WTC11 (cell line): ENCODE results near the gene ZMIZ1. TPM values are rescaled to one million over a fixed set of nuclear protein-coding genes. Genes with fewer than 3 reads are reported as not detected.

ENCODE experiments used
- ATAC-seq: fragments of 200-7000 bp; cut with Tn5 transposase; 2 replicates; pipeline ENCODE4 v1.10.0; 2021; ENCODE audit warnings: mild to moderate bottlenecking, moderate library complexity
- CTCF ChIA-PET: fragments of 300-600 bp; sonication (Branson Sonifier 250); formaldehyde crosslinking; loops from one replicate; lab custom pipeline; 2021; ENCODE audit warnings: antibody characterized with exemption; lab: Charles Lee
- POLR2A ChIA-PET: fragments of 350-600 bp; sonication (Branson Sonifier 250); formaldehyde crosslinking; loops from one replicate; lab custom pipeline; 2021; ENCODE audit warnings: antibody characterized with exemption; lab: Charles Lee
- DNase-seq: peaks from one replicate; pipeline ENCODE4 v3.0.0; 2021; ENCODE audit warnings: low spot score
- H3K27ac Mint-ChIP-seq: 2 replicates; pipeline ENCODE4 v1.8.0; 2021; ENCODE audit warnings: mixed read lengths
- H3K27me3 Mint-ChIP-seq: 2 replicates; pipeline ENCODE4 v1.8.0; 2021; ENCODE audit warnings: low read depth, mild to moderate bottlenecking, moderate library complexity, mixed read lengths
- H3K36me3 Mint-ChIP-seq: 2 replicates; pipeline ENCODE4 v1.8.0; 2021; ENCODE audit warnings: mixed read lengths
- H3K4me1 Mint-ChIP-seq: 2 replicates; pipeline ENCODE4 v1.8.0; 2022; ENCODE audit warnings: mixed read lengths
- H3K4me3 Mint-ChIP-seq: 2 replicates; pipeline ENCODE4 v1.8.0; 2021; ENCODE audit warnings: mild to moderate bottlenecking, moderate library complexity, mixed read lengths
- H3K9me3 Mint-ChIP-seq: 2 replicates; pipeline ENCODE4 v1.8.0; 2021; ENCODE audit warnings: mixed read lengths
- ATF1 ChIP-seq: sonication (generic); formaldehyde crosslinking; IDR thresholded peaks from 2 replicates; pipeline ENCODE4 v1.8.1; 2023; ENCODE audit warnings: mild to moderate bottlenecking, moderate library complexity, missing genetic modification reagents
- CBFB ChIP-seq: sonication (generic); formaldehyde crosslinking; IDR thresholded peaks from 2 replicates; pipeline ENCODE4 v1.8.1; 2022; ENCODE audit warnings: mild to moderate bottlenecking, low read depth, missing genetic modification reagents
- ETV6 ChIP-seq: sonication (generic); formaldehyde crosslinking; IDR thresholded peaks from 2 replicates; pipeline ENCODE4 v1.8.1; 2022; ENCODE audit warnings: mild to moderate bottlenecking, missing genetic modification reagents
- FOXK1 ChIP-seq: sonication (generic); formaldehyde crosslinking; IDR thresholded peaks from 2 replicates; pipeline ENCODE4 v1.8.0; 2022; ENCODE audit warnings: mild to moderate bottlenecking, moderate library complexity, missing genetic modification reagents
- FOXP1 ChIP-seq: sonication (generic); formaldehyde crosslinking; IDR thresholded peaks from 2 replicates; pipeline ENCODE4 v1.8.0; 2022; ENCODE audit warnings: missing genetic modification reagents, mild to moderate bottlenecking, moderate library complexity, borderline replicate concordance
- HMGA2 ChIP-seq: fragments of 250-450 bp; sonication (Bioruptor Pico); IDR thresholded peaks from 2 replicates; pipeline ENCODE4 v1.4.0; 2021; ENCODE audit warnings: mild to moderate bottlenecking, moderate library complexity
- IRF1 ChIP-seq: sonication (generic); formaldehyde crosslinking; IDR thresholded peaks from 2 replicates; pipeline ENCODE4 v1.8.0; 2023; ENCODE audit warnings: missing genetic modification reagents
- MYBL2 ChIP-seq: sonication (generic); formaldehyde crosslinking; IDR thresholded peaks from 2 replicates; pipeline ENCODE4 v1.8.1; 2023; ENCODE audit warnings: mild to moderate bottlenecking, moderate library complexity, missing genetic modification reagents
- OVOL2 ChIP-seq: fragments of 250-450 bp; sonication (Bioruptor Pico); IDR thresholded peaks from 2 replicates; pipeline ENCODE4 v1.9.0; 2021; ENCODE audit warnings: mild to moderate bottlenecking, borderline replicate concordance
- SMAD3 ChIP-seq: sonication (generic); formaldehyde crosslinking; IDR thresholded peaks from 2 replicates; pipeline ENCODE4 v1.8.0; 2022; ENCODE audit warnings: missing genetic modification reagents, mild to moderate bottlenecking, borderline replicate concordance
- SMAD4 ChIP-seq: sonication (generic); formaldehyde crosslinking; IDR thresholded peaks from 2 replicates; pipeline ENCODE4 v1.8.0; 2022; ENCODE audit warnings: mild to moderate bottlenecking, missing genetic modification reagents
- SP1 ChIP-seq: sonication (generic); formaldehyde crosslinking; conservative IDR thresholded peaks from 2 replicates; pipeline ENCODE4 v1.8.1; 2022; ENCODE audit warnings: missing genetic modification reagents
- TEAD1 ChIP-seq: sonication (generic); formaldehyde crosslinking; IDR thresholded peaks from 2 replicates; pipeline ENCODE4 v1.8.0; 2022; ENCODE audit warnings: mild to moderate bottlenecking, missing genetic modification reagents
- TEAD4 ChIP-seq: sonication (generic); formaldehyde crosslinking; IDR thresholded peaks from 2 replicates; pipeline ENCODE4 v1.8.0; 2022; ENCODE audit warnings: mild to moderate bottlenecking, missing genetic modification reagents
- ZNF121 ChIP-seq: sonication (generic); formaldehyde crosslinking; IDR thresholded peaks from 2 replicates; pipeline ENCODE4 v1.8.0; 2023; ENCODE audit warnings: missing genetic modification reagents
- ZNF138 ChIP-seq: sonication (generic); formaldehyde crosslinking; conservative IDR thresholded peaks from 2 replicates; pipeline ENCODE4 v1.8.1; 2022; ENCODE audit warnings: mild to moderate bottlenecking, moderate library complexity, missing genetic modification reagents
- ZNF232 ChIP-seq: sonication (generic); formaldehyde crosslinking; IDR thresholded peaks from 2 replicates; pipeline ENCODE4 v1.8.0; 2022; ENCODE audit warnings: mild to moderate bottlenecking, missing genetic modification reagents
- ZNF416 ChIP-seq: fragments of 250-450 bp; sonication (Bioruptor Pico); IDR thresholded peaks from 2 replicates; pipeline ENCODE4 v1.9.0; 2021; ENCODE audit warnings: mild to moderate bottlenecking, inconsistent platforms
- total RNA-seq: library from RNA; stranded (reverse); gene quantifications from 3 replicates; pipeline ENCODE4 v1.2.3, GENCODE V29; 2021
- TF ChIP-seq, protein P1 (sequence below): sonication (generic); formaldehyde crosslinking; IDR thresholded peaks from 2 replicates; pipeline ENCODE4 v1.8.1; 2023; ENCODE audit warnings: mild to moderate bottlenecking, moderate library complexity, missing genetic modification reagents
- TF ChIP-seq, protein P2 (sequence below): sonication (generic); formaldehyde crosslinking; IDR thresholded peaks from 2 replicates; pipeline ENCODE4 v1.8.0; 2023; ENCODE audit warnings: mild to moderate bottlenecking, missing genetic modification reagents
- TF ChIP-seq, protein P3 (sequence below): fragments of 250-450 bp; sonication (Bioruptor Pico); IDR thresholded peaks from 2 replicates; pipeline ENCODE4 v1.9.0; 2021; ENCODE audit warnings: mild to moderate bottlenecking

Gene ZMIZ1
- total RNA-seq, 1 experiment from 2014 or later = 44.4 TPM

GRCh38 chr10:79137826-79138225 is 69.1 kb downstream of the ZMIZ1 start (continued):
- TF ChIP-seq IRF1 (CRISPR knock-in tag) = no peak
- no peak for TF ChIP-seq ETV6 (CRISPR knock-in tag)

DNA sequence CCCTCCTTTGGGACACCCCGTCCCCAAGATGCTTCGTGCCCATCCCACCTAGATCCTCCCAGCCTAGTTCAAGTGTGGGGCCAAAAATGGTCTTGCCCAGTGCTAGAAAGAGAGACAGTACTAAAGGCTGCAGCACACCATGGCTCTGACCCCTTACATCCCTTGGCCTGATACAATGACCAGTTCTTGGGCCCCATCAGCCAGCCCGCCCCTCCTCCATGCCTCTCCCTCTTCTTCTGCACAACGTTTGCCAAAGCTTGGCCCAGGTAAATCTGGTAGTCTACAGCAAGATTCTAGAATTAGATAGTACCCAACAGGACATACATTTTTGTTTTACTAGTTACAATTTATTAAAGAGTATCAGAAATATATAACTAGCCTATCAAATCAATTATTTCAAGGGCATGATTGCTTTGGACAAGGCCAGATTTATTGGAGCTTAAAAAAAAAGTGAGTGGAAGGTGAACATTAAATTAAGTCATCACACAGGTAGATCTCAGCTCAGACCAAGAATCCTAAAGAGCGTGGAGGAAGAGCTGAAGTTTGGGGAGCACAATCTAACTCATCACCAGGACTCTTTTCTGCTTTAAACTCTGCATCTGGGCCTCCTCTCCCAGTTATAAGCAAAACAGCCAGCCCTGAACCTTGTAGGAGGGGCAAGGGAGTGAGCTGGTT is 69.8 kb downstream of the ZMIZ1 start:
- TF ChIP-seq ZNF138 (CRISPR knock-in tag) (no peak), TEAD1 (no peak), OVOL2 (CRISPR knock-in tag) (no peak), SMAD3 (CRISPR knock-in tag) (no peak), HMGA2 (CRISPR knock-in tag) (no peak), FOXK1 (CRISPR knock-in tag) (no peak)
- TF ChIP-seq, protein P1, sequence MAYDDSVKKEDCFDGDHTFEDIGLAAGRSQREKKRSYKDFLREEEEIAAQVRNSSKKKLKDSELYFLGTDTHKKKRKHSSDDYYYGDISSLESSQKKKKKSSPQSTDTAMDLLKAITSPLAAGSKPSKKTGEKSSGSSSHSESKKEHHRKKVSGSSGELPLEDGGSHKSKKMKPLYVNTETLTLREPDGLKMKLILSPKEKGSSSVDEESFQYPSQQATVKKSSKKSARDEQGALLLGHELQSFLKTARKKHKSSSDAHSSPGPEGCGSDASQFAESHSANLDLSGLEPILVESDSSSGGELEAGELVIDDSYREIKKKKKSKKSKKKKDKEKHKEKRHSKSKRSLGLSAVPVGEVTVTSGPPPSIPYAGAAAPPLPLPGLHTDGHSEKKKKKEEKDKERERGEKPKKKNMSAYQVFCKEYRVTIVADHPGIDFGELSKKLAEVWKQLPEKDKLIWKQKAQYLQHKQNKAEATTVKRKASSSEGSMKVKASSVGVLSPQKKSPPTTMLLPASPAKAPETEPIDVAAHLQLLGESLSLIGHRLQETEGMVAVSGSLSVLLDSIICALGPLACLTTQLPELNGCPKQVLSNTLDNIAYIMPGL = no peak
- TF ChIP-seq, protein P2, sequence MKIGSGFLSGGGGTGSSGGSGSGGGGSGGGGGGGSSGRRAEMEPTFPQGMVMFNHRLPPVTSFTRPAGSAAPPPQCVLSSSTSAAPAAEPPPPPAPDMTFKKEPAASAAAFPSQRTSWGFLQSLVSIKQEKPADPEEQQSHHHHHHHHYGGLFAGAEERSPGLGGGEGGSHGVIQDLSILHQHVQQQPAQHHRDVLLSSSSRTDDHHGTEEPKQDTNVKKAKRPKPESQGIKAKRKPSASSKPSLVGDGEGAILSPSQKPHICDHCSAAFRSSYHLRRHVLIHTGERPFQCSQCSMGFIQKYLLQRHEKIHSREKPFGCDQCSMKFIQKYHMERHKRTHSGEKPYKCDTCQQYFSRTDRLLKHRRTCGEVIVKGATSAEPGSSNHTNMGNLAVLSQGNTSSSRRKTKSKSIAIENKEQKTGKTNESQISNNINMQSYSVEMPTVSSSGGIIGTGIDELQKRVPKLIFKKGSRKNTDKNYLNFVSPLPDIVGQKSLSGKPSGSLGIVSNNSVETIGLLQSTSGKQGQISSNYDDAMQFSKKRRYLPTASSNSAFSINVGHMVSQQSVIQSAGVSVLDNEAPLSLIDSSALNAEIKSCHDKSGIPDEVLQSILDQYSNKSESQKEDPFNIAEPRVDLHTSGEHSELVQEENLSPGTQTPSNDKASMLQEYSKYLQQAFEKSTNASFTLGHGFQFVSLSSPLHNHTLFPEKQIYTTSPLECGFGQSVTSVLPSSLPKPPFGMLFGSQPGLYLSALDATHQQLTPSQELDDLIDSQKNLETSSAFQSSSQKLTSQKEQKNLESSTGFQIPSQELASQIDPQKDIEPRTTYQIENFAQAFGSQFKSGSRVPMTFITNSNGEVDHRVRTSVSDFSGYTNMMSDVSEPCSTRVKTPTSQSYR = no peak
- no peaks in the 10 kb centered on the region for H3K9me3 Mint-ChIP-seq
- no peaks in the 10 kb centered on the region for H3K27me3 Mint-ChIP-seq
- H3K36me3 Mint-ChIP-seq = peaks cover 9% of the 10 kb centered on the region; the same call in 1 of the 2 replicates
- peaks cover 70% of the 10 kb centered on the region for H3K4me1 Mint-ChIP-seq
- ChIA-PET POLR2A (interaction anchor here (0.6 kb wide), 1 partner anchor 30 kb away, joined by 3 read pairs; no protein-coding TSS in a partner anchor), CTCF (interaction anchor here (0.8 kb wide), 1 partner anchor 41 kb away, joined by 3 read pairs; no protein-coding TSS in a partner anchor)
- DNase-seq (no peak), ATAC-seq (no peak)
- peak overlapping the region; percentile 45; the same call in 1 of the 2 replicates for H3K27ac Mint-ChIP-seq
- no peak overlapping the region for H3K4me3 Mint-ChIP-seq

GRCh38 chr10:79139124-79139835 is 70.5 kb downstream of the ZMIZ1 start:
- CTCF ChIA-PET = interaction anchor here (0.8 kb wide), 1 partner anchor 40 kb away, joined by 3 read pairs; no protein-coding TSS in a partner anchor
- Mint-ChIP-seq H3K27me3 (no peaks in the 10 kb centered on the region), H3K4me1 (peaks cover 69% of the 10 kb centered on the region), H3K27ac (peak overlapping the region; percentile 45; the same call in 1 of the 2 replicates), H3K36me3 (peaks cover 9% of the 10 kb centered on the region; the same call in 1 of the 2 replicates), H3K9me3 (no peaks in the 10 kb centered on the region), H3K4me3 (no peak overlapping the region)
- no peak for ATAC-seq
- no peak for DNase-seq
- POLR2A ChIA-PET = interaction anchor here (0.6 kb wide), 1 partner anchor 31 kb away, joined by 3 read pairs; no protein-coding TSS in a partner anchor
- no peak for TF ChIP-seq TEAD4 (CRISPR knock-in tag)
- TF ChIP-seq MYBL2 (CRISPR knock-in tag) = no peak
- TF ChIP-seq SP1 (CRISPR knock-in tag) = no peak
- TF ChIP-seq, protein P3, sequence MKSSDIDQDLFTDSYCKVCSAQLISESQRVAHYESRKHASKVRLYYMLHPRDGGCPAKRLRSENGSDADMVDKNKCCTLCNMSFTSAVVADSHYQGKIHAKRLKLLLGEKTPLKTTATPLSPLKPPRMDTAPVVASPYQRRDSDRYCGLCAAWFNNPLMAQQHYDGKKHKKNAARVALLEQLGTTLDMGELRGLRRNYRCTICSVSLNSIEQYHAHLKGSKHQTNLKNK (CRISPR knock-in tag) = no peak
- no peak for TF ChIP-seq ZNF416 (CRISPR knock-in tag)
- no peak for TF ChIP-seq ZNF232 (CRISPR knock-in tag)
- no peak for TF ChIP-seq ZNF121 (CRISPR knock-in tag)
- no peak for TF ChIP-seq SMAD4 (CRISPR knock-in tag)
- no peak for TF ChIP-seq ETV6 (CRISPR knock-in tag)
- TF ChIP-seq CBFB (CRISPR knock-in tag) = no peak
- no peak for TF ChIP-seq ATF1 (CRISPR knock-in tag)
- TF ChIP-seq FOXP1 (CRISPR knock-in tag) = no peak
- TF ChIP-seq, all 79 proteins: peak for 0
